Calu3 (cell line): Measurements from ENCODE around the gene NRL. TPM values are rescaled to one million over a fixed set of nuclear protein-coding genes. Genes with fewer than 3 reads are reported as not detected.

ENCODE experiments used
- BruUV-seq: library from RNA; stranded (reverse); fragments of 400-500 nt; replicated peaks from 2 replicates; lab custom pipeline; 2021; lab: Mats Ljungman, UMichigan
- CTCF ChIA-PET: fragments of 300-600 bp; sonication (Branson Sonifier 250); formaldehyde crosslinking; loops from one replicate; lab custom pipeline; 2022; ENCODE audit warnings: antibody characterized with exemption; lab: Charles Lee
- DNase-seq: peaks from one replicate; pipeline ENCODE4 v3.0.0; 2022
- H3K27ac Mint-ChIP-seq: one replicate; pipeline ENCODE4 v1.8.0; 2022; ENCODE audit warnings: mixed read lengths; ENCODE audit not compliant: unreplicated experiment
- H3K27me3 Mint-ChIP-seq: one replicate; pipeline ENCODE4 v1.8.0; 2022; ENCODE audit warnings: mixed read lengths; ENCODE audit not compliant: unreplicated experiment
- H3K36me3 Mint-ChIP-seq: one replicate; pipeline ENCODE4 v1.8.0; 2022; ENCODE audit warnings: mild to moderate bottlenecking, moderate library complexity, mixed read lengths; ENCODE audit not compliant: insufficient read depth, unreplicated experiment
- H3K4me1 Mint-ChIP-seq: one replicate; pipeline ENCODE4 v1.8.0; 2022; ENCODE audit warnings: mild to moderate bottlenecking, low read depth, mixed read lengths; ENCODE audit not compliant: unreplicated experiment
- H3K4me3 Mint-ChIP-seq: one replicate; pipeline ENCODE4 v1.8.0; 2022; ENCODE audit warnings: mild to moderate bottlenecking, low read depth, moderate library complexity, mixed read lengths; ENCODE audit not compliant: unreplicated experiment
- H3K9me3 Mint-ChIP-seq: one replicate; pipeline ENCODE4 v1.8.0; 2022; ENCODE audit warnings: low read depth, mixed read lengths; ENCODE audit not compliant: unreplicated experiment
- CTCF ChIP-seq: fragments of 200-600 bp; IDR thresholded peaks from one replicate; pipeline ENCODE4 v1.8.0; 2022; ENCODE audit warnings: antibody characterized with exemption; ENCODE audit not compliant: unreplicated experiment
- intact Hi-C: fragments of 100-400 bp; cut with micrococcal nuclease; formaldehyde crosslinking; loops from one replicate; pipeline ENCODE4 v1.10.0; 2022; ENCODE audit not compliant: unreplicated experiment
- total RNA-seq: library from RNA; stranded (reverse); gene quantifications from 2 replicates; pipeline ENCODE4 v1.2.3, GENCODE V29; 2022

Gene NRL
- total RNA-seq, 1 experiment from 2014 or later: 2.3 TPM

GRCh38 chr14:24146453-24146977 is 31.8 kb upstream of the NRL start, which contains the start of gene PSME2:
PSME2 (minus strand) TSS chr14:24146610; CDS start chr14:24146581, 29 bp downstream.
- DNase-seq: peak; percentile 98
- peaks cover 35% of the 10 kb centered on the region for H3K4me1 Mint-ChIP-seq
- CTCF ChIA-PET: interaction anchor here (0.6 to 2.9 kb wide), 12 partner anchors 9 to 668 kb away, joined by 3 to 24 read pairs (median 4); partner anchors contain the start of genes DCAF11, DHRS1, IRF9 and NOP9
- H3K9me3 Mint-ChIP-seq: no peaks in the 10 kb centered on the region
- no TSS peak for BruUV-seq
- no peaks in the 10 kb centered on the region for H3K27me3 Mint-ChIP-seq
- peaks cover 56% of the 10 kb centered on the region for H3K36me3 Mint-ChIP-seq
- peak within 1 kb of the TSS; percentile 77 for H3K27ac Mint-ChIP-seq
- intact Hi-C loops: loop anchor here (2.0 kb wide), 1 partner anchor 14 kb away; the partner anchor contains the start of gene IRF9
- no peak for TF ChIP-seq CTCF
- H3K4me3 Mint-ChIP-seq: peak within 1 kb of the TSS; percentile 89

GRCh38 chr14:24145690-24146452 is 31.1 kb upstream of the NRL start:
- peaks cover 63% of the 10 kb centered on the region for H3K36me3 Mint-ChIP-seq
- intact Hi-C loops: loop anchor here (2.0 kb wide), 1 partner anchor 15 kb away; the partner anchor contains the start of gene IRF9
- DNase-seq: no peak
- CTCF ChIA-PET: interaction anchor here (0.8 to 2.9 kb wide), 6 partner anchors 10 to 87 kb away, joined by 3 to 24 read pairs (median 5); partner anchors contain the start of genes DCAF11, IRF9, MDP1 and NRL
- no peaks in the 10 kb centered on the region for H3K9me3 Mint-ChIP-seq
- peak overlapping the region; percentile 89 for H3K4me3 Mint-ChIP-seq
- TSS peak; percentile 64 for BruUV-seq
- peak overlapping the region; percentile 77 for H3K27ac Mint-ChIP-seq
- no peak for TF ChIP-seq CTCF
- peaks cover 35% of the 10 kb centered on the region for H3K4me1 Mint-ChIP-seq
- no peaks in the 10 kb centered on the region for H3K27me3 Mint-ChIP-seq

- no peak for DNase-seq
- CTCF ChIA-PET: interaction anchor here (1.2 to 2.9 kb wide), 2 partner anchors 16 to 87 kb away, joined by 3 to 24 read pairs; partner anchors contain the start of gene IRF9
- TF ChIP-seq CTCF: no peak
- peaks cover 35% of the 10 kb centered on the region for H3K4me1 Mint-ChIP-seq
- BruUV-seq: no TSS peak
- H3K36me3 Mint-ChIP-seq: peaks cover 69% of the 10 kb centered on the region
- intact Hi-C loops: no loop called here
- peak overlapping the region; percentile 77 for H3K27ac Mint-ChIP-seq
- no peaks in the 10 kb centered on the region for H3K27me3 Mint-ChIP-seq
- H3K9me3 Mint-ChIP-seq: no peaks in the 10 kb centered on the region
- peak overlapping the region; percentile 89 for H3K4me3 Mint-ChIP-seq
These were observed 30.5 kb upstream of the NRL start for GRCh38 chr14:24145219-24145618.

GRCh38 chr14:24144451-24144850 is 29.7 kb upstream of the NRL start:
- peak overlapping the region; percentile 28 for H3K27ac Mint-ChIP-seq
- peaks cover 67% of the 10 kb centered on the region for H3K36me3 Mint-ChIP-seq
- CTCF ChIA-PET: no interaction called here
- no peak for DNase-seq
- no peak for TF ChIP-seq CTCF
- no TSS peak for BruUV-seq
- no peak overlapping the region for H3K4me3 Mint-ChIP-seq
- intact Hi-C loops: no loop called here
- peaks cover 36% of the 10 kb centered on the region for H3K4me1 Mint-ChIP-seq
- H3K9me3 Mint-ChIP-seq: no peaks in the 10 kb centered on the region
- H3K27me3 Mint-ChIP-seq: no peaks in the 10 kb centered on the region
